ENCODE results near the gene COX6A1.
"Not testable (repeated sequence)": the region's sequence is repeated elsewhere in the genome, so short reads cannot be mapped to it uniquely, and the experiment has no call there.

DNA sequence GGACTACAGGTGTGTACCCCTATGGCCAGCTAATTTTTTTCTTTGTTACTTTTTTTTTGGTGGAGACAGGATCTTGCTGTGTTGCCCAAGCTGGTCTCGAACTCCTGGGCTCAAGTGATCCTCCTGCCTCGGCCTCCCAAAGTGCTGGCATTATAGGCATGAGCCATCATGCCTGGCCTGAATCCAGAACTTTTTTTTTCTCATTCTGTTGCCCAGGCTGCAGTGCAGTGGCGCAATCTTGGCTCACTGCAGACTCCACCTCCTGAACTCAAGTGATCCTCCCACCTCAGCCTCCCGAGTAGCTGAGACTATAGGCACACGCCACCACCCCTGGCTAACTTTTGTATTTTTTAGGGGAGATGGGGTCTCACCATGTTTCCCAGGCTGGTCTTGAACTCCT lies 14.6 kb downstream of the COX6A1 start:
- TF ChIP-seq POLR2AphosphoS5 (IDR thresholded peaks at IDR 0.05; ENCODE audit: borderline replicate concordance, low read depth, low read length); EZH2 (IDR thresholded peaks at IDR 0.05): not testable (repeated sequence)

Data from SK-N-MC (cell line).